HUES48 (cell line): ENCODE results near the gene DCUN1D1.

Source experiments
- H3K27ac ChIP-seq: one replicate; pipeline ENCODE4 v1.7.0; 2013; ENCODE audit warnings: low read depth, low read length, inconsistent platforms
- H3K27me3 ChIP-seq: 2 replicates; pipeline ENCODE4 v1.6.1; 2013; ENCODE audit warnings: mild to moderate bottlenecking, low read length; ENCODE audit not compliant: control insufficient read depth, insufficient read depth
- H3K36me3 ChIP-seq: 2 replicates; pipeline ENCODE4 v1.6.1; 2013; ENCODE audit warnings: low read length; ENCODE audit not compliant: control insufficient read depth, insufficient read depth
- H3K4me1 ChIP-seq: 2 replicates; pipeline ENCODE4 v1.6.1; 2013; ENCODE audit warnings: mild to moderate bottlenecking, low read length; ENCODE audit not compliant: control insufficient read depth, insufficient read depth
- H3K4me3 ChIP-seq: 2 replicates; pipeline ENCODE4 v1.5.1; 2013; ENCODE audit warnings: mild to moderate bottlenecking, low read depth, low read length
- H3K9ac ChIP-seq: 2 replicates; pipeline ENCODE4 v1.6.1; 2013; ENCODE audit warnings: mild to moderate bottlenecking, low read depth, low read length, moderate library complexity
- H3K9me3 ChIP-seq: 2 replicates; pipeline ENCODE4 v1.6.1; 2013; ENCODE audit warnings: low read length; ENCODE audit not compliant: control insufficient read depth, insufficient read depth

DCUN1D1 gene

DNA sequence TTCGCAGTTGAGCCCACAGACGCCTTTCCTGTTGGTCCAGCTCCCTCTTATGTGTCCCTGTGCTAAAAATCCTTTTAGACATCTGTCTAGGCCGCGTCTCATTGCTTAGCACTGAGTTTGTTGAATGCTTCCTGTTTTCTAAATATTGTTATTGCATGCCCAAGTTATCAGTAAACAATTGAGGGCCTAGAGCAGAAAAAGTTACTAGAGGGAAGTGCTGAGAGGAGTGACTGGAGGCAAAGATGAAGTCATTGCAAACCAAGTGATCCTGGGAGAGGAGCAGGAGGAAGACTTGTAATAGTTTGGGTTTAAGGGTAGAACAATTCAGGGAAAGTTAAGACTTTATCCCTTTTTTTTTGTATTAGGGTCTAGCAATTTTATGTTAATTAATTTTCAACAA lies 88.1 kb downstream of the DCUN1D1 start:
- no peaks in the 10 kb centered on the region for H3K27me3 ChIP-seq
- no peaks in the 10 kb centered on the region for H3K9me3 ChIP-seq
- 0 out of 2 replicates have a peak, but pooled peaks cover 4% of the 10 kb centered on the region for H3K36me3 ChIP-seq
- H3K4me3 ChIP-seq = no peak overlapping the region
- H3K9ac ChIP-seq = no peak overlapping the region
- H3K4me1 ChIP-seq = no peaks in the 10 kb centered on the region
- no peak overlapping the region for H3K27ac ChIP-seq

DNA sequence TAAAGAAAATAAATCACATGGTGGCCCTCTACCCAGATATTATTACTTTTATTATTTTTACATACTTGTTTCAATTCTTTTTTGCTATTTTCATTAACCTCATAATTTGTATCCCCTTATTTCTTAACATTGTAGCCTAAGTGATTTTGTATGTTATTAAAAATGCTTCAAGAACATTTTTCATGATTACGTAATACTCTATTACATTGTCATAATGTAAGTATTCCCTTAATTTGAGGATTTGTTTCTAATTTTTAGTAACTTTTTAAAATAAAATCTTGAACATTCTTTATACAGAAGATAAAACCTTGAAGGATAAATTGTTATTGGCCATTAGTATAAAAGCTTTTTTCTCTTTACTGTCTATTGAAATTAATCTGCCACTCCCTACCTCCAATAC lies 89.0 kb downstream of the DCUN1D1 start:
- no peaks in the 10 kb centered on the region for H3K4me1 ChIP-seq
- H3K36me3 ChIP-seq = 0 out of 2 replicates have a peak, but pooled peaks cover 4% of the 10 kb centered on the region
- H3K9me3 ChIP-seq = no peaks in the 10 kb centered on the region
- no peak overlapping the region for H3K27ac ChIP-seq
- no peak overlapping the region for H3K9ac ChIP-seq
- no peaks in the 10 kb centered on the region for H3K27me3 ChIP-seq
- H3K4me3 ChIP-seq = no peak overlapping the region

DNA sequence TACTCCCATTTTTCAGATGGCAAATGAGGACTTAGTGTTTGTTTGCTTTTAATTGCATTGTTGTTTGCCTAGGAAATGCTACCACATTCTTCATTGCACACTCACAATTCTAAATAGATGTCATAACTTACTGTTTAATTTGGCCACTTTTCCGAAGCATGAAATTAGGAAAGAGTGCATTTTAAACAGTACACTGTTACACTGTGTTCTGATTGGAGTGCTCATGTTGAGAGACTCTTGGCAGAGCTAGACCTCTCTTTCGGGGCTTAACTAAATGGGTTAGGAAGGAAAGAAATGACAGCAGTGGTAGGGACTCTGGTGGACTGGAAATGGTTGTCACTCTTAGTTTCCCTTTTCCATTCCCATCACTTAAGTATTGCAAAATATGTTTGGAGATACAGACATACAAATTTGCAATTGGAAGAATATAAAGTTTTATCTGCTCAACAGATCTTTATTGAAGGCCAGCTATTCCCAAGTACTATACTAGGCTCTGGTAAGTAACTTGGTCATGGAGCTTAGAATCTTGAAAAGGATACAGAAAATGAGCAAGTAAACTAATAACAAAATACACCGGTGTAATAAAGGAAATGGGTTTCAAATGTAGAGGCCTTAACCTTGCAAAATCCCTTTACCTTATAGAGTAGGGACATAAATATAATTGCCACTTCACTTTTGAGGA lies 90.2 kb downstream of the DCUN1D1 start:
- 0 out of 2 replicates have a peak, but pooled peaks cover 4% of the 10 kb centered on the region for H3K36me3 ChIP-seq
- H3K27me3 ChIP-seq = no peaks in the 10 kb centered on the region
- no peaks in the 10 kb centered on the region for H3K9me3 ChIP-seq
- no peaks in the 10 kb centered on the region for H3K4me1 ChIP-seq
- no peak overlapping the region for H3K27ac ChIP-seq
- no peak overlapping the region for H3K4me3 ChIP-seq
- no peak overlapping the region for H3K9ac ChIP-seq
